HG02610 (cell line): Measurements from ENCODE around the gene MUC12.
"Not testable (repeated sequence)": the region's sequence is repeated elsewhere in the genome, so short reads cannot be mapped to it uniquely, and the experiment has no call there.

Experiments
- ATAC-seq: cut with Tn5 transposase; IDR thresholded peaks from one replicate; pipeline ENCODE4 v1.9.1; 2021; ENCODE audit warnings: mild to moderate bottlenecking, moderate library complexity; ENCODE audit not compliant: unreplicated experiment

Gene MUC12

DNA sequence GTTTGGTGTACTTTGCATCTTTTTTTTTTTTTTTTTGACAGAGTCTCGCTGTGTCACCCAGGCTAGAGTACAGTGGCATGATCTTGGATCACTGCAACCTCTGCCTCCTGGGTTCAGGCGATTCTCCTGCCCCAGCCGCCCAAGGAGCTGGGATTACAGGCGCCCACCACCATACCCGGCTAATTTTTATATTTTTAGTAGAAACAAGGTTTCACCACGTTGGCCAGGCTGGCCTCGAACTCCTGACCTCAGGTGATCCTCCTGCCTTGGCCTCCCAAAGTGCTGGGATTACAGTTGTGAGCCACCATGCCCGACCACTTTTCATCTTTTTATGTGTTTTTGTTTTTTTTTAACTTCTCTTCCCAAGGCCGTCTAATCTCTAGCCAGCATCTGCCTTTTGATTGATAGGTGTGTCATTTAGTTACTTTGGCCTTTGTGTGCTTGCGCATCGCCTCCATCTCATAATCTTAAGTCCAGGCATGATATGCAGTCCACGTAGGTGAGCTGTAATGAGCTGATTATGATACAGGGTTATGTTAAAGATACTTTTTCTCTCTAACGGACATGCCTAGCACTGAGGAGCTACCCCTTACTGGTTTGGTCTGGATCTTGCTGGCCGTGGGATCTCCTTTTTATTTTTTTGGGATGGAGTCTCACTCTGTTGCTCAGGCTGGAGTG, 15.0 kb downstream of the MUC12 start:
- not testable (repeated sequence) for ATAC-seq

DNA sequence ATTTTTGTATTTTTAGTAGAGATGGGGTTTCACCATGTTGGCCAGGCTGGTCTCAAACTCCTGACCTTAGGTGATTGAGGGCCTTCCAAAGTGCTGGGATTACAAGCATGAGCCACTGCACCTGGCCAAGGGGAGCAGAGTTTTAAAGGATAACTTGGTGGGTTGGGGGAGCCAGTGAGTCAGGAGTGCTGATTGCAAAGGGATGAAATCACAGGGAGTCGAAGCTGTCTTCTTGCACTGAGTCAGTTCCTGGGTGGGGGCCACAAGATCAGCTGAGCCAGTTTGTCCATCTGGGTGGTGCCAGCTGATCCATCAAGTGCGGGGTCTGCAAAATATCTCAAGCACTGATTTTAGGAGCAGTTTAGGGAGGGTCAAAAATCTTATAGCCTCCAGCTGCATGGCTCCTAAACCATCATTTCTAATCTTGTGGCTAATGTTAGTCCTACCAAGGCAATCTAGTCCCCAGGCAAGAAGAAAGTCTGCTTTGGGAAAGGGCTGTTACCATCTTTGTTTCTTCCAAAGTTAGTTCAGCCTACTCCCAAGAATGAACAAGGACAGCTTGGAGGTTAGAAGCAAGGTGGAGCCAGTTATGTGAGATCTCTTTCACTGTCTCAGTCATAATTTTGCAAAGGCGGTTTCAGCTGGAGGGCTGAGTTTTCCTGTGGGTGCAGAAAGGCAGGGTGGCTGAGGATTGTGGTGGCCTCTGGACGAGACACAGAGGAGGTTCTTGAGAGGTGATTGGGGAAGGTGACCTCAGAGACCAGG, 15.8 kb downstream of the MUC12 start:
- ATAC-seq: not testable (repeated sequence)

- no peak for ATAC-seq
Observed at GRCh38 chr7:100991631-100992030, 22.3 kb downstream of the MUC12 start.

DNA sequence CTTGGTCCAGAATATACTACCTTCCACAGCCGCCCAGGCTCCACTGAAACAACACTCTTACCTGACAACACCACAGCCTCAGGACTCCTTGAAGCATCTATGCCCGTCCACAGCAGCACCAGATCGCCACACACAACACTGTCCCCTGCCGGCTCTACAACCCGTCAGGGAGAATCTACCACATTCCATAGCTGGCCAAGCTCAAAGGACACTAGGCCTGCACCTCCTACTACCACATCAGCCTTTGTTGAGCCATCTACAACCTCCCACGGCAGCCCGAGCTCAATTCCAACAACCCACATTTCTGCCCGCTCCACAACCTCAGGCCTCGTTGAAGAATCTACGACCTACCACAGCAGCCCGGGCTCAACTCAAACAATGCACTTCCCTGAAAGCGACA, 22.9 kb downstream of the MUC12 start:
- not testable (repeated sequence) for ATAC-seq

GRCh38 chr7:100994671-100995070, 25.3 kb downstream of the MUC12 start:
- not testable (repeated sequence) for ATAC-seq

GRCh38 chr7:100998530-100998929, 29.2 kb downstream of the MUC12 start:
- not testable (repeated sequence) for ATAC-seq

DNA sequence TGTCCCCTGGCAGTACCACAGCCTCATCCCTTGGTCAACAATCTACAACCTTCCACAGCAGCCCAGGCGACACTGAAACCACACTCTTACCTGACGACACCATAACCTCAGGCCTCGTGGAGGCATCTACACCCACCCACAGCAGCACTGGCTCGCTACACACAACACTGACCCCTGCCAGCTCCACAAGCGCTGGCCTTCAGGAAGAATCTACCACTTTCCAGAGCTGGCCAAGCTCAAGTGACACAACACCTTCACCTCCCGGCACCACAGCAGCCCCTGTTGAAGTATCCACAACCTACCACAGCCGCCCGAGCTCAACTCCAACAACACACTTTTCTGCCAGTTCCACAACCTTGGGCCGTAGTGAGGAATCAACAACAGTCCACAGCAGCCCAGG, 30.0 kb downstream of the MUC12 start:
- not testable (repeated sequence) for ATAC-seq

DNA sequence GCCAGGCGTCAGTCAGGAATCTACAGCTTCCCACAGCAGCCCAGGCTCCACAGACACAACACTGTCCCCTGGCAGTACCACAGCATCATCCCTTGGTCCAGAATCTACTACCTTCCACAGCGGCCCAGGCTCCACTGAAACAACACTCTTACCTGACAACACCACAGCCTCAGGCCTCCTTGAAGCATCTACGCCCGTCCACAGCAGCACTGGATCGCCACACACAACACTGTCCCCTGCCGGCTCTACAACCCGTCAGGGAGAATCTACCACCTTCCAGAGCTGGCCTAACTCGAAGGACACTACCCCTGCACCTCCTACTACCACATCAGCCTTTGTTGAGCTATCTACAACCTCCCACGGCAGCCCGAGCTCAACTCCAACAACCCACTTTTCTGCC, 30.7 kb downstream of the MUC12 start:
- not testable (repeated sequence) for ATAC-seq

- ATAC-seq: not testable (repeated sequence)
Observed at GRCh38 chr7:101002333-101002732, 33.0 kb downstream of the MUC12 start.

DNA sequence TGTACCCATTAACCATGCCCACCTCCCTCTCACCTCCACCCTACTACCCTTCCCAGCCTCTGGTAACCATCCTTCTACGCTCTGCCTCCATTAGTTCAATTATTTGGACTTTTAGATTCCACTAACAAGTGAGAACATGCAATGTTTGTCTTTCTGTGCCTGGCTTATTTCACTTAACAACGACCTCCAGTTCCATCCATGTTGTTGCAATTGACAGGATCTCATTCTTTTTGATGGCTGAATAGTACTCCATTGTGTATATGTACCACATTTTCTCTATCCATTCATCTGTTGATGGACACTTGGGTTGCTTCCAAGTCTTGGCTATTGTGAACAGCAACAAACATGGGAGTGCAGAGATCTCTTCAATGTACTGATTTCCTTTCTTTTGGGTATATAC, 38.0 kb downstream of the MUC12 start:
- not testable (repeated sequence) for ATAC-seq

DNA sequence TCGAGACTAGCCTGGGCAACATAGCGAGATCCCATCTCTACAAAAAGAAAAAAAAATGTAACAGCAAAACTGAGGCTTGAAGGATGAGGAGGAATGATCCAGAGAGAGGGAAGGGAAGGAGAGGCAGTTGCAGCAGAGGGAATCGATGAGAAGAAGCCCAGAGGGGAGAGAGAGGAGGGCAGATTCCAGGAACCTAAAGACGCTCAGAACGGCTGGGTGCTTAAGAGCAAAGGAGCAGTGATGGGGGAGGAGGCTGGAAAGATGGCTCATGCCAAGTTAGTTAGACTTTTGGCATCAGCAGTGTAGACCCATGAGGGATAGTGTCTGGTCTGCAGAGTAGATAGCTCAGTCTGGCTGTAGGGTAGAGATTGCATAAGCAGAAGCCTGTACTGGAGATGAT, 40.3 kb downstream of the MUC12 start:
- no peak for ATAC-seq

- ATAC-seq: no peak
Observed at GRCh38 chr7:101012931-101013330, 43.6 kb downstream of the MUC12 start.

GRCh38 chr7:101015626-101016025, 46.3 kb downstream of the MUC12 start:
- ATAC-seq: no peak

DNA sequence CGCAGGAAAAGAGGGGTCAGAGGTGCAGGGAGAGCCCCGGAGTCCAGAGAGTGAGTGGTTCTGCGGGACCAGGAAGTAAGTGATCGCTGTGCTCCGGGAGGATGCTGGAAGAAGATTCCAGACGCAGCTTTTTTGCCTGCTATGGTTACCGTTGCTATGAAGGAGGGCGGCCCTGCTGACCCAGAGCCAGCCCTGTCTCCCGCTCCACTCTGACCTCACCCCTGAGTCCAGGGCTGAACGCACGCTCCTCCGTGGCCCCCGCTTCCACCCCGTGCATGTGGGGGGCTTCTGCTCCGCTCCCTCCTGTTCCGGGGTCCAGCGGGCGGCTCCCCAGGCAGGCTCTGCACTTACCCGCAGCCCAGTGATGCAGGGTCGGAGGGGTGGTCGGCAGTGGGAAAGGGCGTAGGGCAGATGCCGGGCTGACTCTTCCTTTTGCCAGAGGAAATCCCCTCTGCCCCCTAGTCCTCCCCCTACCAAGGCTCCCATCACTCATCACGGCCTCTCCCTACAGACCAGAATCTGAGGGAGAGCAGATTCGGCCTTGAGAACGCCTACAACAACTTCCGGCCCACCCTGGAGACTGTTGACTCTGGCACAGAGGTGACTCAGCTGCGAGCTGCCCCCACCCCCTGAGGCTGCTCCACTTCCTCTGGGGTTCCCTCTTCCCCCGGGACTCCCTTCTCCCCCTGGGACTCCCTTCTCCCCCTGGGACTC, 47.9 kb downstream of the MUC12 start:
- peak; percentile 67 for ATAC-seq

- ATAC-seq: peak; percentile 29
Observed at GRCh38 chr7:101018271-101019167, 49.2 kb downstream of the MUC12 start.

GRCh38 chr7:101020444-101020843, 51.1 kb downstream of the MUC12 start:
- ATAC-seq: no peak

DNA sequence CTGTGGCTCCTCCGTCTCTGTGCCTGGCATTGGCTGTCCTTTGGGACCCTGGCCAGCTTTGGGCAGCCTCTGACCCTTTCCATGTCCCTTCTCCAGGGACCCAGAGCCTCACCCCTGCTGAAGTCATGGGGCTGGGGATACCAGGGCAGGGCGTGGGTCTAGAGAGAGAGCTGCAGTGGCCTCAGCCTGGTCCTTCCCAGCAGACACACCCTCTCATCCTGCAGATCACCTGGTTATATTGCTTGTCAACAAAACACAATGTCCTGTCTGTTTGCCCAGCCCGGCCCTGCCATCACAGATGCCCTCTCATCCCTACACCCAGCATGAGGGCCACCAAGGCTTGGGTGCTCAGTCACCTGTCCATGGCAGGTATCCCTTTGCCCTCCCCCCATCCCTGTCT, 52.3 kb downstream of the MUC12 start:
- ATAC-seq: no peak

- no peak for ATAC-seq
Observed at GRCh38 chr7:101023839-101024238, 54.5 kb downstream of the MUC12 start.

DNA sequence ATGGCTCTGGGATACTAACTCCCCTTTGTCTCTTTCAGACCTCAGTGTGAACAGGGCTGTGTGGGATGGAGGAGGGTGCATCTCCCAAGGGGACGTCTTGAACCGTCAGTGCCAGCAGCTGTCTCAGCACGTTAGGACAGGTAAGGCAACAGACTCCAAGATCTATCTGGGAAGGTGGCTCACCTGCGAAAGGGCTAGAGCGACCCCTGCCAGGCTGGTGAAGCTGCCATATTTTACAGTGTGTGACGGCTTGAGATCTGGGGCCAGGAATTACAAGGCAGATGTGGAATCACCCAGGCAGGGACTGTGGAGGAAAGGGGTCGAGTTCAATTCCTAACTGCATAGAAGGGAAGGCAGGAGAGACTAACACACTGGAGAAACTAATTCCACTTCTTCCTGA, 61.7 kb downstream of the MUC12 start:
- no peak for ATAC-seq

DNA sequence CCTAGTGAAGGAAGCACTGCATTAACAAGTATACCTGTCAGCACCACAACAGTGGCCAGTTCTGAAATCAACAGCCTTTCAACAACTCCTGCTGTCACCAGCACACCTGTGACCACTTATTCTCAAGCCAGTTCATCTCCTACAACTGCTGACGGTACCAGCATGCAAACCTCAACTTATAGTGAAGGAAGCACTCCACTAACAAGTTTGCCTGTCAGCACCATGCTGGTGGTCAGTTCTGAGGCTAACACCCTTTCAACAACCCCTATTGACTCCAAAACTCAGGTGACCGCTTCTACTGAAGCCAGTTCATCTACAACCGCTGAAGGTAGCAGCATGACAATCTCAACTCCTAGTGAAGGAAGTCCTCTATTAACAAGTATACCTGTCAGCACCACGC, 66.6 kb downstream of the MUC12 start:
- ATAC-seq: no peak

DNA sequence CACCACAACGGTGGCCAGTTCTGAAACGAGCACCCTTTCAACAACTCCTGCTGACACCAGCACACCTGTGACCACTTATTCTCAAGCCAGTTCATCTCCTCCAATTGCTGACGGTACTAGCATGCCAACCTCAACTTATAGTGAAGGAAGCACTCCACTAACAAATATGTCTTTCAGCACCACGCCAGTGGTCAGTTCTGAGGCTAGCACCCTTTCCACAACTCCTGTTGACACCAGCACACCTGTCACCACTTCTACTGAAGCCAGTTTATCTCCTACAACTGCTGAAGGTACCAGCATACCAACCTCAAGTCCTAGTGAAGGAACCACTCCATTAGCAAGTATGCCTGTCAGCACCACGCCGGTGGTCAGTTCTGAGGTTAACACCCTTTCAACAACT, 71.9 kb downstream of the MUC12 start:
- not testable (repeated sequence) for ATAC-seq
